Neutrophil (primary cell): ENCODE data around the gene ABRAXAS1.
"Not testable (repeated sequence)": the region's sequence is repeated elsewhere in the genome, so short reads cannot be mapped to it uniquely, and the experiment has no call there.

ENCODE experiments used
- H3K27ac ChIP-seq: fragments of 200-600 bp; sonication (generic); 2 replicates; pipeline ENCODE4 v1.5.1; 2016; ENCODE audit warnings: mild to moderate bottlenecking, moderate library complexity
- H3K27me3 ChIP-seq: fragments of 200-600 bp; sonication (generic); 2 replicates; pipeline ENCODE4 v1.6.0; 2016; ENCODE audit warnings: mild to moderate bottlenecking
- H3K36me3 ChIP-seq: fragments of 200-600 bp; sonication (generic); 2 replicates; pipeline ENCODE4 v1.5.1; 2017
- H3K4me1 ChIP-seq, 2 experiments: fragments of 200-600 bp in 1 of 2; sonication (generic) in 1 of 2; 1 replicate in 1 of 2; 2 replicates in 1 of 2; pipeline versions ENCODE4 v1.5.1 to v1.6.1; 2013 to 2016; ENCODE audit warnings: low read depth in 1 of 2, low read length in 1 of 2, mild to moderate bottlenecking in 1 of 2, moderate library complexity in 1 of 2; ENCODE audit not compliant: control insufficient read depth in 1 of 2, insufficient read depth in 1 of 2
- H3K4me3 ChIP-seq, 2 experiments: fragments of 200-600 bp in 1 of 2; sonication (generic) in 1 of 2; 1 replicate in 1 of 2; 2 replicates in 1 of 2; pipeline ENCODE4 v1.5.1; 2013 to 2016; ENCODE audit warnings: low read depth in 1 of 2, low read length in 1 of 2, mild to moderate bottlenecking in 1 of 2, moderate library complexity in 1 of 2
- H3K9me3 ChIP-seq: fragments of 200-600 bp; sonication (generic); 2 replicates; pipeline ENCODE4 v1.5.1; 2016
- TF ChIP-seq, protein P1 (sequence below): fragments of 200-600 bp; sonication (generic); IDR thresholded peaks from 2 replicates; pipeline ENCODE4 v1.5.1; 2016; ENCODE audit warnings: antibody characterized with exemption

ABRAXAS1 gene

GRCh38 chr4:83509156-83509585 lies 24.3 kb upstream of the ABRAXAS1 start:
- not testable (repeated sequence) for H3K4me3 ChIP-seq, H3K36me3 ChIP-seq, H3K9me3 ChIP-seq, H3K27ac ChIP-seq, H3K27me3 ChIP-seq
- H3K4me1 ChIP-seq = peaks cover 4 to 11% of the 10 kb centered on the region in 2 experiments
- TF ChIP-seq, protein P1, sequence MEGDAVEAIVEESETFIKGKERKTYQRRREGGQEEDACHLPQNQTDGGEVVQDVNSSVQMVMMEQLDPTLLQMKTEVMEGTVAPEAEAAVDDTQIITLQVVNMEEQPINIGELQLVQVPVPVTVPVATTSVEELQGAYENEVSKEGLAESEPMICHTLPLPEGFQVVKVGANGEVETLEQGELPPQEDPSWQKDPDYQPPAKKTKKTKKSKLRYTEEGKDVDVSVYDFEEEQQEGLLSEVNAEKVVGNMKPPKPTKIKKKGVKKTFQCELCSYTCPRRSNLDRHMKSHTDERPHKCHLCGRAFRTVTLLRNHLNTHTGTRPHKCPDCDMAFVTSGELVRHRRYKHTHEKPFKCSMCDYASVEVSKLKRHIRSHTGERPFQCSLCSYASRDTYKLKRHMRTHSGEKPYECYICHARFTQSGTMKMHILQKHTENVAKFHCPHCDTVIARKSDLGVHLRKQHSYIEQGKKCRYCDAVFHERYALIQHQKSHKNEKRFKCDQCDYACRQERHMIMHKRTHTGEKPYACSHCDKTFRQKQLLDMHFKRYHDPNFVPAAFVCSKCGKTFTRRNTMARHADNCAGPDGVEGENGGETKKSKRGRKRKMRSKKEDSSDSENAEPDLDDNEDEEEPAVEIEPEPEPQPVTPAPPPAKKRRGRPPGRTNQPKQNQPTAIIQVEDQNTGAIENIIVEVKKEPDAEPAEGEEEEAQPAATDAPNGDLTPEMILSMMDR = peak; percentile 90

DNA sequence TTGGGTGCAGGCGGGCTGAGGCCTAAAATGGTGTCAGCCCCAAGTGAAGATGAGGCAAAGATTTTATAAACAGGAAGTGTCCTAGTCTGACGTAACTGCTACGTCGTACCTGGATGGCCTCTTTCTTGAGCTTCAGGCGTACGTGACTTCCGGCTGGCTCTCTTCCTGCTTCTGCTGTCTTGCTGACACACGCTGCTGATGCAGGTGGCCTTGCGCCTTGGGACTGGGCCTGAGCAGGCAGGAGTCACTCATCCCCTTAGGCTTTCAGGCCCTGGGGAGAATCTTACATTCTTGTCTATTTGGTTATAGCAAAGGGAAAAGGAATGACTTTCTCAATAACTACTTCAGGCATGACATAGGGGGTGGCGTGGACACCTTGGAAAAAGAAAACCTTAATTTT lies 20.1 kb upstream of the ABRAXAS1 start:
- Histone ChIP-seq H3K9me3 (no peaks in the 10 kb centered on the region), H3K36me3 (no peaks in the 10 kb centered on the region), H3K27me3 (no peaks in the 10 kb centered on the region), H3K4me1 (peaks cover 5 to 16% of the 10 kb centered on the region in 2 experiments), H3K4me3 (no peak overlapping the region), H3K27ac (peak overlapping the region; percentile 69)
- TF ChIP-seq, protein P1 = no peak

GRCh38 chr4:83504503-83504902 lies 19.6 kb upstream of the ABRAXAS1 start:
- H3K4me3 ChIP-seq = no peak overlapping the region
- no peaks in the 10 kb centered on the region for H3K9me3 ChIP-seq
- no peaks in the 10 kb centered on the region for H3K36me3 ChIP-seq
- peaks cover 5 to 16% of the 10 kb centered on the region in 2 experiments for H3K4me1 ChIP-seq
- no peaks in the 10 kb centered on the region for H3K27me3 ChIP-seq
- TF ChIP-seq, protein P1 = no peak
- H3K27ac ChIP-seq = peak overlapping the region; percentile 69

DNA sequence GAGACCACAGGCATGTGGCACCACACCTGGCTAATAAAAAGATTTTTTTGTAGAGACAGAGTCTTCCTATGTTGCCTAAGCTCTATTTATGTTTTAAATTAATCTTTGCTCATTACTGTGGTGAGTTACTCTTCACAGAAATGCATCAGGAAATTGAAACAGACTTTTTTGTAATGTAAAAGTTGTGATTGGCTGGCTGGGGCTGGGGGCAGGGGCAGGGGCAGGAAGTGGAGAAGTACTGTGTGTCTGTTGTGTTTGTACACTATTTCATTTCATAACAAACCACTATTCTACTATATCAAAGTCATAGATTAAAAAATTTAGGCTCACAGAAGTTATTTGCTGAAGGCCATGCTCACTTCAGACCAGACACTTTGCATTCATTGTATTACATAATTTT lies 19.1 kb upstream of the ABRAXAS1 start:
- no peaks in the 10 kb centered on the region for H3K27me3 ChIP-seq
- no peaks in the 10 kb centered on the region for H3K36me3 ChIP-seq
- TF ChIP-seq, protein P1 = no peak
- peak overlapping the region; percentile 69 for H3K27ac ChIP-seq
- no peak overlapping the region for H3K4me3 ChIP-seq
- peaks cover 5 to 16% of the 10 kb centered on the region in 2 experiments for H3K4me1 ChIP-seq
- H3K9me3 ChIP-seq = no peaks in the 10 kb centered on the region

DNA sequence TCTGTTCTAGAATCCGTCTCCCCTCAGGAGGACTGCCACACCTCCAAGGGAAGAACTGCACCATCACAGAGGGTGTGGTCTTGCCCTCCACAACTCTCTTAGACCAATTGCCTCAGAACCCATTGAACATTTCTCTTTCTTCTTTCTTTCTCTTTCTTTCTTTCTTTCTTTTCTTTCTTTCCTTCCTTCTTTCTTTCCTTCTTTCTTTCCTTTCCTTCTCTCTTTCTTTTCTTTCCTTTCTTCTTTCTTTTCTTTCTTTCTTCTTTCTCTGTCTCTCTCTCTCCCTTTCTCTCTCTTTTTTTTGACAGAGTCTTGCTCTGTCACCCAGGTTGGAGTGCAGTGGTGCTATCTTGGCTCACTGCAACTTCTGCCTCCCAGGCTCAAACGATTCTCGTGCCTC lies 16.8 kb upstream of the ABRAXAS1 start:
- not testable (repeated sequence) for H3K9me3 ChIP-seq, H3K4me3 ChIP-seq, H3K27ac ChIP-seq, H3K36me3 ChIP-seq, H3K27me3 ChIP-seq
- H3K4me1 ChIP-seq = peaks cover 5 to 16% of the 10 kb centered on the region in 2 experiments

GRCh38 chr4:83498187-83498586 lies 13.3 kb upstream of the ABRAXAS1 start:
- Histone ChIP-seq H3K4me1 (no peaks in the 10 kb centered on the region), H3K27ac (no peak overlapping the region), H3K9me3 (no peaks in the 10 kb centered on the region), H3K27me3 (no peaks in the 10 kb centered on the region), H3K4me3 (no peak overlapping the region), H3K36me3 (no peaks in the 10 kb centered on the region)
- TF ChIP-seq, protein P1 = no peak

DNA sequence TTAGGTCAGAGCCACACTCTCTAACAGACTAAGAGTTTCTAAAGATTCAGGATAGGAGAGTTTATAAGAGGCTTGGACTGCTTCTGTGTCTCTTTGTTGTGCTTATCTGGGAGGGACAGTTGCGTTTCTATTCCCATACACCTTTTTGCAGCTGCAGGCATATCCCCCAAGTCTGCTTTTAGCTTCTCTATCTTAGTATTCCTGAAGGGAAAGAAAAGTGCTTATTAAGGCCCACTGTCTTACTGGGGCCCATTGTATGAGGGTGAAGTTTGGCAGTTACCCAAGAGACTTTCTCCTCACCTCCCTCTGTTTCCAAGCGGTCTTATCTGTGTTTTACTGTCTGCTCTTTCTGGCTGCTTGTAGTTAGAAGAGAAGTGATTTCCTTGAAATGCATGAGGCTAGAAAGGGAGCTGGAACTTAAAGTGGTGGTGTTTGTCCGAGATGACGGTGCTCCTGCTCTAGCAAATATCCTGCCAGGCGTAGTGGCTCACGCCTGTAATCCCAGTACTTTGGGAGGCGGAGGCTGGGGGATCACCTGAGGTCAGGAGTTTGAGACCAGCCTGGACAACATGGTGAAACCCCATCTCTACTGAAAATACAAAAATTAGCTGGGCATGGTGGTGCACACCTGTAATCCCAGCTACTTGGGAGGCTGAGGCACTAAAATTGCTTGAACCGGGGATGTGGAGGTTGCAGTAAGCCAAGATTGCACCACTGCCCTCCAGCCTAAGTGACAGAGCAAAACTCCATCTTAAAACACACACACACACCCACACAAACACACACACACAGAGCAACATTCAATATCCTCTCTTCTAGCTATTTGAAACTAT lies 11.4 kb upstream of the ABRAXAS1 start:
- H3K4me1 ChIP-seq, H3K36me3 ChIP-seq, H3K27me3 ChIP-seq, H3K27ac ChIP-seq, H3K4me3 ChIP-seq, H3K9me3 ChIP-seq: not testable (repeated sequence)
